GM20431 (cell line): Measurements from ENCODE around the gene BMAL2.

ENCODE experiments used
- in situ Hi-C: fragments of 300-500 bp; cut with MseI, MboI; formaldehyde crosslinking; loops from one replicate; pipeline ENCODE4 v1.15.0; 2020; ENCODE audit warnings: low sequenced_read_pairs; ENCODE audit not compliant: unreplicated experiment

The BMAL2 gene

GRCh38 chr12:27319409-27319808 lies 13.2 kb upstream of the BMAL2 start:
- in situ Hi-C loops: loop anchor here (25.0 kb wide), 2 partner anchors 182 to 282 kb away; no protein-coding TSS in a partner anchor

GRCh38 chr12:27319848-27320247 lies 12.8 kb upstream of the BMAL2 start:
- in situ Hi-C loops: loop anchor here (25.0 kb wide), 2 partner anchors 183 to 283 kb away; no protein-coding TSS in a partner anchor

- in situ Hi-C loops: loop anchor here (25.0 kb wide), 2 partner anchors 187 to 287 kb away; no protein-coding TSS in a partner anchor
Measured at GRCh38 chr12:27324530-27324929, 8.1 kb upstream of the BMAL2 start.

- in situ Hi-C loops: no loop called here
Measured at GRCh38 chr12:27330846-27331245, 1.8 kb upstream of the BMAL2 start.

GRCh38 chr12:27331291-27331926 lies 1.2 kb upstream of the BMAL2 start:
- in situ Hi-C loops: no loop called here

- in situ Hi-C loops: no loop called here
Measured at GRCh38 chr12:27331927-27332324, 710 bp upstream of the BMAL2 start.

- in situ Hi-C loops: no loop called here
Measured at GRCh38 chr12:27332407-27332713, 276 bp upstream of the BMAL2 start.

GRCh38 chr12:27333403-27334009 lies 870 bp downstream of the BMAL2 start:
- in situ Hi-C loops: no loop called here

- in situ Hi-C loops: no loop called here
Measured at GRCh38 chr12:27334042-27334720, 1.5 kb downstream of the BMAL2 start.

GRCh38 chr12:27334721-27335082 lies 2.1 kb downstream of the BMAL2 start:
- in situ Hi-C loops: no loop called here

- in situ Hi-C loops: no loop called here
Measured at GRCh38 chr12:27335364-27336281, 3.0 kb downstream of the BMAL2 start.

- in situ Hi-C loops: no loop called here
Measured at GRCh38 chr12:27336282-27336653, 3.6 kb downstream of the BMAL2 start.

GRCh38 chr12:27337376-27337775 lies 4.7 kb downstream of the BMAL2 start:
- in situ Hi-C loops: no loop called here

- in situ Hi-C loops: no loop called here
Measured at GRCh38 chr12:27338473-27338872, 5.8 kb downstream of the BMAL2 start.

GRCh38 chr12:27340971-27341370 lies 8.3 kb downstream of the BMAL2 start:
- in situ Hi-C loops: no loop called here

- in situ Hi-C loops: no loop called here
Measured at GRCh38 chr12:27342536-27342935, 9.9 kb downstream of the BMAL2 start.

GRCh38 chr12:27343255-27344000 lies 10.8 kb downstream of the BMAL2 start:
- in situ Hi-C loops: no loop called here

- in situ Hi-C loops: no loop called here
Measured at GRCh38 chr12:27344246-27344645, 11.6 kb downstream of the BMAL2 start.

- in situ Hi-C loops: no loop called here
Measured at GRCh38 chr12:27344760-27345159, 12.1 kb downstream of the BMAL2 start.

GRCh38 chr12:27345376-27345775 lies 12.7 kb downstream of the BMAL2 start:
- in situ Hi-C loops: no loop called here
